Superior temporal gyrus (tissue), 1 donor: ENCODE measurements around the gene GNG12.
"Not testable (repeated sequence)": the region's sequence is repeated elsewhere in the genome, so short reads cannot be mapped to it uniquely, and the experiment has no call there.

ENCODE experiments used
- DNase-seq: peaks from one replicate; pipeline ENCODE4 v3.0.0-alpha.2; 2016; ENCODE audit errors: extremely low spot score

Gene GNG12

GRCh38 chr1:67683316-67683715, 150.0 kb downstream of the GNG12 start:
- DNase-seq, result peak; percentile 68

- no peak for DNase-seq
Measured at GRCh38 chr1:67682659-67683197, 150.5 kb downstream of the GNG12 start.

- DNase-seq, result no peak
Measured at GRCh38 chr1:67680486-67680885, 152.8 kb downstream of the GNG12 start.

- DNase-seq, result no peak
Measured at GRCh38 chr1:67679691-67680090, 153.6 kb downstream of the GNG12 start.

GRCh38 chr1:67677930-67678329, 155.3 kb downstream of the GNG12 start:
- DNase-seq, result no peak

GRCh38 chr1:67677408-67677807, 155.9 kb downstream of the GNG12 start:
- no peak for DNase-seq

- DNase-seq, result no peak
Measured at GRCh38 chr1:67676946-67677345, 156.3 kb downstream of the GNG12 start.

GRCh38 chr1:67676287-67676686, 157.0 kb downstream of the GNG12 start:
- DNase-seq, result no peak

GRCh38 chr1:67675800-67676199, 157.5 kb downstream of the GNG12 start:
- DNase-seq, result no peak

- DNase-seq, result no peak
Measured at GRCh38 chr1:67674260-67675011, 158.8 kb downstream of the GNG12 start.

- no peak for DNase-seq
Measured at GRCh38 chr1:67673468-67674201, 159.6 kb downstream of the GNG12 start.

- no peak for DNase-seq
Measured at GRCh38 chr1:67672260-67672803, 160.9 kb downstream of the GNG12 start.

- DNase-seq, result no peak
Measured at GRCh38 chr1:67668660-67669059, 164.6 kb downstream of the GNG12 start.

GRCh38 chr1:67666636-67667035, 166.6 kb downstream of the GNG12 start:
- DNase-seq, result no peak

- DNase-seq, result not testable (repeated sequence)
Measured at GRCh38 chr1:67665307-67665706, 168.0 kb downstream of the GNG12 start.

GRCh38 chr1:67664048-67664447, 169.2 kb downstream of the GNG12 start:
- DNase-seq, result no peak

- DNase-seq, result no peak
Measured at GRCh38 chr1:67662884-67663283, 170.4 kb downstream of the GNG12 start.

- DNase-seq, result no peak
Measured at GRCh38 chr1:67659229-67659628, 174.0 kb downstream of the GNG12 start.

- not testable (repeated sequence) for DNase-seq
Measured at GRCh38 chr1:67657152-67657551, 176.1 kb downstream of the GNG12 start.

GRCh38 chr1:67655581-67655980, 177.7 kb downstream of the GNG12 start:
- DNase-seq, result no peak

- DNase-seq, result no peak
Measured at GRCh38 chr1:67653304-67653703, 180.0 kb downstream of the GNG12 start.

- DNase-seq, result no peak
Measured at GRCh38 chr1:67652800-67653199, 180.5 kb downstream of the GNG12 start.
